Measurements from ENCODE around the gene CSTF1.

DNA sequence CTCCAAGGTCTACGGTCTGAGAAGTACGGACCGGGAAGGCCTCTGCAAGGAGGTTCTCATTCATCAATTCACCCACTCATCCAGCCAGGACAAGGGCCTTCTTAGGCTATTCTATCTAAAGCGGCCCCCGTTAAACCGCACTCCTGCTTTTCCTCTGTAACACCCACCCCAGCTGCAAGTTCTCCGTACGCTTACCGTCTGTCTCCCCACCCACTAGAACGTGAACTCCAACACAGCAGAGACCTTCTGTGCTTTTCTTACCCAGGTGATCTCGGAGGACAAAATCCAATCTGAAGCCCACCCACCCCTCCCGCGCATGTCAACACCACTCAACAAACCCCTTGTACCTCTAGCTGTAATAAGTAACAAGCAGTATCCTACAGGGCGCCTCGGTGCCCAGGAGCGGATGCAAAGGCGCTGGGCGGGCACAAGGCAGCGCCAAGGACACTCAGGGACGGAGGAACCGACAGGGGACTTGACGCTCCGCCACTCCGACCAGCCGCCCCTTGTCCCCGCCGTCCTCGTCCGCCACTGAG, 781 bp upstream of the CSTF1 start:
- no peak for TF ChIP-seq CTCF (conservative IDR thresholded peaks at IDR 0.05 in 1 of 2, IDR thresholded peaks at IDR 0.05 in 1 of 2; ENCODE audit: low read depth in 1 of 2, low read length in 2 of 2)
- no peak for TF ChIP-seq EZH2 (IDR thresholded peaks at IDR 0.05; ENCODE audit: low read length, missing control alignments)
